GM06990 (cell line): ENCODE measurements around the gene BCAS3.

Experiments
- DNase-seq: peaks from one replicate; pipeline ENCODE4 v3.0.0-alpha.2; 2011; ENCODE audit not compliant: insufficient read length; ENCODE audit errors: extremely low read depth
- H3K27me3 ChIP-seq: replicated peaks from 2 replicates; pipeline ENCODE4 v1.6.0; 2011; ENCODE audit warnings: low read length; ENCODE audit not compliant: control insufficient read depth, insufficient read depth
- H3K36me3 ChIP-seq: 2 replicates; pipeline ENCODE4 v1.5.1; 2011; ENCODE audit warnings: low read length; ENCODE audit not compliant: control insufficient read depth, insufficient read depth
- H3K4me3 ChIP-seq: replicated peaks from 2 replicates; pipeline ENCODE4 v1.5.1; 2011; ENCODE audit warnings: low read depth, mild to moderate bottlenecking, control low read depth, low read length
- CTCF ChIP-seq: IDR thresholded peaks from 2 replicates; pipeline ENCODE4 v1.5.1; 2011; ENCODE audit warnings: low read length, control low read depth, mild to moderate bottlenecking, inconsistent platforms; ENCODE audit not compliant: insufficient read depth, poor library complexity, severe bottlenecking

Gene BCAS3

GRCh38 chr17:61219460-61219859 is 541.8 kb downstream of the BCAS3 start:
- no peaks in the 10 kb centered on the region for H3K27me3 ChIP-seq
- DNase-seq = no peak
- no peak for TF ChIP-seq CTCF
- no peaks in the 10 kb centered on the region for H3K36me3 ChIP-seq
- H3K4me3 ChIP-seq = no peak overlapping the region

- no peaks in the 10 kb centered on the region for H3K36me3 ChIP-seq
- no peak for TF ChIP-seq CTCF
- no peak overlapping the region for H3K4me3 ChIP-seq
- no peak for DNase-seq
- no peaks in the 10 kb centered on the region for H3K27me3 ChIP-seq
Observed at GRCh38 chr17:61221181-61221580, 543.5 kb downstream of the BCAS3 start.

- Histone ChIP-seq H3K36me3 (no peaks in the 10 kb centered on the region), H3K4me3 (no peak overlapping the region), H3K27me3 (no peaks in the 10 kb centered on the region)
- DNase-seq = no peak
- no peak for TF ChIP-seq CTCF
Observed at GRCh38 chr17:61221597-61222471, 544.2 kb downstream of the BCAS3 start.

GRCh38 chr17:61223725-61224124 is 546.1 kb downstream of the BCAS3 start:
- Histone ChIP-seq H3K27me3 (no peaks in the 10 kb centered on the region), H3K36me3 (no peaks in the 10 kb centered on the region), H3K4me3 (no peak overlapping the region)
- no peak for TF ChIP-seq CTCF
- no peak for DNase-seq

- DNase-seq = no peak
- H3K27me3 ChIP-seq = no peaks in the 10 kb centered on the region
- TF ChIP-seq CTCF = no peak
- H3K4me3 ChIP-seq = no peak overlapping the region
- H3K36me3 ChIP-seq = no peaks in the 10 kb centered on the region
Observed at GRCh38 chr17:61225178-61225882, 547.7 kb downstream of the BCAS3 start.
